ENCODE results near the gene SPEG. TPM values are rescaled to one million over a fixed set of nuclear protein-coding genes. Genes with fewer than 3 reads are reported as not detected.

Gene SPEG
- total and polyA plus RNA-seq, 4 experiments from 2014 or later, result 0.15 to 9.0 (median 4.5) TPM

DNA sequence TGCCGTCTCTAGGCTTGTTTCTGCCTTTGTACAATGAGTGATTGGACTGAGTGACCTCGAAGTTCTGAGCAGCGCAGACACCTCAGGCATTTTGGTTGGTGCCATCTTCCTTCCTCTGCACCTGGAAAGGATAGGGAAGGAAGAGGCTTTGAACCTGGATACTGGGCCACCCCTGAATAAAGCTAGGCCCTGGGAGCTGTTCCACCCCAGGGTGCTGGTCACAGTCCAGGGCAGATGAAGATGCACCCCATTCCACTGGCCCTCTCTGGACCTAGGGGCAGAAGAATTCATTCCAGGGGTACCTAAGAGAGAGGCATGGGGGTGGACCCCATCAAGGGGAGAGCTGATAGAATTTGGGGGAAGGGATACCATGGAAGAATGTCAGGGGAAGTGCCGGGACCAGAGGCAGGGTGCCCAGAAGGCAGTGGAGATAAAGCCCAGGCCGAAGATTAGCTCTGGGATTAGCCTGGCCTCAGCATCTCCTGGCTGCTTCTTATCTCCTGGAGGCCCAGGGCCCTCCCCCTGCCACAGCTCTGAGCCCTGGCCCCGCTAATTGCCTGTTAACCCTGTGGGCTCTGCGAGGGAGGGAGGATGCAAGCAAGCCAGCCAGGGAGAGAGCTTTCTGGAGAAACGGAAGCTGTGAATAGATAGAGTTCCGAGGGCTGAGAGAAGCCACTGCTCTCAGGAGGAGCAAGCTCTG is 91.0 kb downstream of the SPEG start:
- no peaks in the 10 kb centered on the region for H3K36me3 Mint-ChIP-seq
- no peak for DNase-seq
- H3K4me3 ChIP-seq (ENCODE audit: low read length in 2 of 2), result no peak overlapping the region
- H3K27ac ChIP-seq (ENCODE audit: low read depth, low read length), result no peak overlapping the region
- peaks cover 67 to 80% of the 10 kb centered on the region in 2 donors for H3K27me3 Mint-ChIP-seq
- intact Hi-C loops (cut with micrococcal nuclease), result no loop called here
- peaks cover 10% of the 10 kb centered on the region for H3K4me1 ChIP-seq (ENCODE audit: insufficient read depth, low read length)
- peaks cover 52% of the 10 kb centered on the region for H3K27me3 ChIP-seq (ENCODE audit: insufficient read depth, low read length)
- POLR2A ChIA-PET (ENCODE audit: partially characterized antibody), result no interaction called here
- H3K4me3 Mint-ChIP-seq, result no peak overlapping the region
- H3K9me3 ChIP-seq (ENCODE audit: control insufficient read depth in 1 of 2, low read length in 2 of 2), result no peaks in the 10 kb centered on the region
- peaks cover 8 to 20% (median 15%) of the 10 kb centered on the region in 4 donors for H3K4me1 Mint-ChIP-seq
- H3K9me3 Mint-ChIP-seq, result no peaks in the 10 kb centered on the region
- H3K36me3 ChIP-seq (ENCODE audit: insufficient read depth, low read length), result no peaks in the 10 kb centered on the region
- CTCF ChIA-PET (ENCODE audit: partially characterized antibody), result interaction anchor here (1.1 to 1.3 kb wide), 4 partner anchors 26 to 49 kb away, joined by 3 to 6 read pairs (median 4); partner anchors contain the start of gene GMPPA
- peak overlapping the region in 1 of 7 donors; percentile 33 for H3K27ac Mint-ChIP-seq

DNA sequence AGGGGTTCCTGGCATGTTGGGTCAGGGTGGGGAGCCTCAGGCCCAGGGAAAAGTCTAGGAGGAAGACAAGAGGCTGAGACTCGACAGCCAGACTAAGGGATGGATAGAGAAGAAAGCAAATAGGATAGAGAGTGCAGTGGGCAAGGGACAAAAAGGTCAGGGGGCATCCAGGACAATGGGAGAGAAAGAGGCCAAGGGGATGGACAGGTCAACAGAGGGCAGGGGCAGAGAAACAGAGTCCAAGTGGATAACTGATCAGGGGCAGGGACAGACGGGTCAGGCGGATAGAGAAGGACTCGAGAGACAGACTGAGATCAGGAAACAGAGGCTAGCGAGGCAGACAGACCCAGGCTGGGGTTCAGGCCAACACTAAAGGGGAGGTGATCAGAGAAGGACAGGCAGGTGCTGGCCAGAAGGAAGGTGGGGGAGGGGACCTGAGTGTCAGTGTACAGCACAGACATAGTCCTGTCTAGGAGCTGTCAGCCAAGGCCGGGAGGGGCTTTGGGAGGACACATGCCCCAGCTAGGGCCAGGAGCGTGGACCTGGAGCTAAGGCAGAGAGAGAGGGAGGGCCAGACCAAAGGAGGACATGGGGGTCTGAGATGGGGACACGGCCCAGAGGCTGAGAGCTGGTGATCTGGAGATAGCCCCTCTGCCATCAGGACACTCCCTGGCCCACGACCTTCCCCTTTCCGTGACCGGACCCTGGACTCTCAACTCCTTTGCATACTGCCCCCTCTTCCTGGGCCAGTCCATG is 91.9 kb downstream of the SPEG start:
- H3K4me1 Mint-ChIP-seq, result peaks cover 8 to 20% (median 12%) of the 10 kb centered on the region in 4 donors
- peaks cover 10% of the 10 kb centered on the region for H3K4me1 ChIP-seq (ENCODE audit: insufficient read depth, low read length)
- intact Hi-C loops (cut with micrococcal nuclease), result no loop called here
- H3K4me3 Mint-ChIP-seq, result no peak overlapping the region
- DNase-seq, result no peak
- H3K27me3 ChIP-seq (ENCODE audit: insufficient read depth, low read length), result peaks cover 50% of the 10 kb centered on the region
- H3K36me3 Mint-ChIP-seq, result no peaks in the 10 kb centered on the region
- no peak overlapping the region for H3K4me3 ChIP-seq (ENCODE audit: low read length in 2 of 2)
- no peak overlapping the region for H3K27ac ChIP-seq (ENCODE audit: low read depth, low read length)
- H3K9me3 Mint-ChIP-seq, result no peaks in the 10 kb centered on the region
- ChIA-PET POLR2A (ENCODE audit: partially characterized antibody) (no interaction called here), CTCF (ENCODE audit: partially characterized antibody) (interaction anchor here (1.0 to 6.5 kb wide), 11 partner anchors 15 to 124 kb away, joined by 3 to 160 read pairs (median 7); partner anchors contain the start of genes CHPF, GMPPA and TMEM198)
- H3K36me3 ChIP-seq (ENCODE audit: insufficient read depth, low read length), result no peaks in the 10 kb centered on the region
- H3K27me3 Mint-ChIP-seq, result peaks cover 68 to 78% of the 10 kb centered on the region in 2 donors
- no peaks in the 10 kb centered on the region for H3K9me3 ChIP-seq (ENCODE audit: control insufficient read depth in 1 of 2, low read length in 2 of 2)
- H3K27ac Mint-ChIP-seq, result peak overlapping the region in 1 of 7 donors; percentile 60

DNA sequence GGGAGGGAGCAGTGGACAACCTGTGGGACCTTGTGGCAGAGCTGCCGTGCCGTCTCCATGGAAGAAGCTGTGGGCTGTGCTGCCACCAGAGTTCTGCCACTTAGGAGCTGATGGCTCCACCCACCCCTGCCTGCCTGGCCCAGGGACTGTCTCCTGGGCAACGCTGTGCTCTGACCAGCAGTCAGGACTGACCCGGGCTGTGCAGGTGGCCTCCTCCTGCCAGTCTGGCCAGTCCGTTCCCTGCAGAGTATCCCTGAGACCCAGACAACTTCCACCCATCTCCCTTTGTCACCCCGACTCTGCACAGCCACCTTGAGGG is 92.4 kb downstream of the SPEG start:
- no peaks in the 10 kb centered on the region for H3K36me3 Mint-ChIP-seq
- intact Hi-C loops (cut with micrococcal nuclease), result no loop called here
- DNase-seq, result no peak
- CTCF ChIA-PET (ENCODE audit: partially characterized antibody), result interaction anchor here (1.0 to 6.5 kb wide), 9 partner anchors 14 to 124 kb away, joined by 3 to 160 read pairs (median 20); partner anchors contain the start of genes CHPF, GMPPA and TMEM198
- peaks cover 46% of the 10 kb centered on the region for H3K27me3 ChIP-seq (ENCODE audit: insufficient read depth, low read length)
- peaks cover 4 to 15% (median 7%) of the 10 kb centered on the region in 4 donors for H3K4me1 Mint-ChIP-seq
- no peaks in the 10 kb centered on the region for H3K9me3 Mint-ChIP-seq
- no peaks in the 10 kb centered on the region for H3K36me3 ChIP-seq (ENCODE audit: insufficient read depth, low read length)
- H3K4me3 ChIP-seq (ENCODE audit: low read length in 2 of 2), result no peak overlapping the region
- H3K27ac Mint-ChIP-seq, result peak overlapping the region in 1 of 7 donors; percentile 60
- H3K4me3 Mint-ChIP-seq, result no peak overlapping the region
- peaks cover 66 to 74% of the 10 kb centered on the region in 2 donors for H3K27me3 Mint-ChIP-seq
- POLR2A ChIA-PET (ENCODE audit: partially characterized antibody), result no interaction called here
- no peak overlapping the region for H3K27ac ChIP-seq (ENCODE audit: low read depth, low read length)
- H3K9me3 ChIP-seq (ENCODE audit: control insufficient read depth in 1 of 2, low read length in 2 of 2), result no peaks in the 10 kb centered on the region
- H3K4me1 ChIP-seq (ENCODE audit: insufficient read depth, low read length), result peaks cover 10% of the 10 kb centered on the region

DNA sequence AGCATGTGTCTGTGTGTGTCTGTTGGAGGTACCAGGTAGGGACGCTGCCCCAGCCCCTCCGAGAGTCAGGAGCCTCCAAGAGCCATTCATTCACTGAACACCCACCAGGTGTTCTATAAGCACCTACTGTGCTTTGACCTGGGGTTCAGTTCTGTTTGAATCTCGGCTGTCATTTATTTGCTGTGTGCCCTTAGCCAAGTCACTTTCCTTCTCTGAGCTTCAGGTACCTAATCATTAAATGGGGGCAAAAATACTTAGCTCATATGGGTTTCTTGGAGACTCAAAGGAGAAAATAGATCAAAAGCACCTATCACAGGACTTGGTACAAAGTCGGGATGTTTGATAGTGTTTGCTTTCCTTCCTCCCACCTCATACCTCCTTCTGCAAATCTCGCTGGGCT is 92.8 kb downstream of the SPEG start:
- no peak overlapping the region for H3K27ac Mint-ChIP-seq
- Histone ChIP-seq H3K27me3 (ENCODE audit: insufficient read depth, low read length) (peaks cover 46% of the 10 kb centered on the region), H3K4me3 (ENCODE audit: low read length in 2 of 2) (no peak overlapping the region), H3K9me3 (ENCODE audit: control insufficient read depth in 1 of 2, low read length in 2 of 2) (no peaks in the 10 kb centered on the region), H3K27ac (ENCODE audit: low read depth, low read length) (no peak overlapping the region), H3K36me3 (ENCODE audit: insufficient read depth, low read length) (no peaks in the 10 kb centered on the region), H3K4me1 (ENCODE audit: insufficient read depth, low read length) (peaks cover 10% of the 10 kb centered on the region)
- peaks cover 3 to 13% (median 5%) of the 10 kb centered on the region in 4 donors for H3K4me1 Mint-ChIP-seq
- H3K36me3 Mint-ChIP-seq, result no peaks in the 10 kb centered on the region
- CTCF ChIA-PET (ENCODE audit: partially characterized antibody), result interaction anchor here (0.8 to 6.5 kb wide), 12 partner anchors 14 to 125 kb away, joined by 3 to 160 read pairs (median 6); partner anchors contain the start of genes CHPF, GMPPA and TMEM198
- POLR2A ChIA-PET (ENCODE audit: partially characterized antibody), result interaction anchor here (1.0 kb wide), 1 partner anchor 31 kb away, joined by 3 read pairs; a partner anchor contains a TSS
- no peak overlapping the region for H3K4me3 Mint-ChIP-seq
- peaks cover 66 to 75% of the 10 kb centered on the region in 2 donors for H3K27me3 Mint-ChIP-seq
- H3K9me3 Mint-ChIP-seq, result no peaks in the 10 kb centered on the region
- intact Hi-C loops (cut with micrococcal nuclease), result no loop called here
- DNase-seq, result no peak

DNA sequence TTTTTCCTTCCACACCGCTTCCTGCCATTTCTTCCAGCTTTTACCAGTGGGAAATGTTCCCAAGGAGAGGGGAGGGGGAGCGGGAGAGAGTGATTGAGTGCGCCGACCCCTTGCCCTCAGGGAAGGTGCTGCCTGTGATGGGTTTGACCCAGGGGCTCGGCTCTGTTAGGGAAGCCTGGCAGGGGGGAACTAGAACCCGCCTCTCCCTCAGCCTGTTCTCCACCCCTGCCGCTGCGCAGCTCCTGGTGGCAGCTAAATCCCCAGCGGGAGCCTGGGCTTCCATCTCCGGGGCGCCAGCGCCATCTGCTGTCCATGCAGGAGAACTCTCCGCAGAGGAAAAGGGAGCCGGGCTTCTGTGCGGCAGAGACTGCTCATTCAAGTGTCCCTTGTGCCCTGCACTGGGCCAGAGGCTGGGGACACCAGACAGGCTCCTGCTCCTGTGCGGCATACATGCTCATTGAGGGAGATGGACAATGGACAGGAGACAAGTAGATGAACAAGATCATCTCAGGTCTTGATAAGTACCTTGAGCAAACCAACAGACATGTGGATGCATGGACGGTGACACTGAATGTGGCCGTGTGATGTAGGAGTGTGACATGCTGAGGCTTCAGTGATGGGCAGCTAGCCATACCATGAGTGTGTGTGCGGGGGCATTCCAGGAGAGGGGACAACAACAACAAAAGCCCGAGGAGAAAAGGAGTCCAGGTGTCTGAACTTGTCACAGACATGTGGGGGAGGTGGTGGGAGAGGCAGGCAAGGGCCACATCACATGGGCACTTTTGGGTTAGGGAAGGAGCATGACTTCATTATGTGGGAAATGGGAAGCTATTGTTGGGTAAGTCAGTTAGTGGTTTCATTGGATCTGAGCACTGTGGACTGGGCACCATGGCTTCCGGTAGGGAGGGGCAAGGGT is 95.7 kb downstream of the SPEG start:
- POLR2A ChIA-PET (ENCODE audit: partially characterized antibody), result interaction anchor here (0.5 to 1.3 kb wide), 7 partner anchors 17 to 365 kb away, joined by 3 to 5 read pairs (median 3); partner anchors contain the start of gene GMPPA
- H3K36me3 ChIP-seq (ENCODE audit: insufficient read depth, low read length), result no peaks in the 10 kb centered on the region
- H3K9me3 ChIP-seq (ENCODE audit: control insufficient read depth in 1 of 2, low read length in 2 of 2), result no peaks in the 10 kb centered on the region
- CTCF ChIA-PET (ENCODE audit: partially characterized antibody), result interaction anchor here (0.7 to 6.5 kb wide), 32 partner anchors 10 to 550 kb away, joined by 3 to 160 read pairs (median 7); partner anchors contain the start of genes CHPF, DNPEP, GMPPA and TMEM198
- H3K9me3 Mint-ChIP-seq, result no peaks in the 10 kb centered on the region
- no peaks in the 10 kb centered on the region for H3K4me1 ChIP-seq (ENCODE audit: insufficient read depth, low read length)
- H3K4me3 ChIP-seq (ENCODE audit: low read length in 2 of 2), result no peak overlapping the region
- intact Hi-C loops (cut with micrococcal nuclease), result loop anchor here (1.0 kb wide), 6 partner anchors 20 to 370 kb away; partner anchors contain the start of gene NHEJ1
- peaks cover 26% of the 10 kb centered on the region for H3K27me3 ChIP-seq (ENCODE audit: insufficient read depth, low read length)
- H3K27ac Mint-ChIP-seq, result peak overlapping the region in 1 of 7 donors; percentile 41
- H3K4me3 Mint-ChIP-seq, result no peak overlapping the region
- H3K27ac ChIP-seq (ENCODE audit: low read depth, low read length), result no peak overlapping the region
- DNase-seq, result peak; percentile 79 to 84 (median 81)
- H3K36me3 Mint-ChIP-seq, result no peaks in the 10 kb centered on the region
- peaks cover 53 to 66% of the 10 kb centered on the region in 2 donors for H3K27me3 Mint-ChIP-seq
- peaks cover 0 to 7% (median 0%) of the 10 kb centered on the region in 4 donors for H3K4me1 Mint-ChIP-seq

DNA sequence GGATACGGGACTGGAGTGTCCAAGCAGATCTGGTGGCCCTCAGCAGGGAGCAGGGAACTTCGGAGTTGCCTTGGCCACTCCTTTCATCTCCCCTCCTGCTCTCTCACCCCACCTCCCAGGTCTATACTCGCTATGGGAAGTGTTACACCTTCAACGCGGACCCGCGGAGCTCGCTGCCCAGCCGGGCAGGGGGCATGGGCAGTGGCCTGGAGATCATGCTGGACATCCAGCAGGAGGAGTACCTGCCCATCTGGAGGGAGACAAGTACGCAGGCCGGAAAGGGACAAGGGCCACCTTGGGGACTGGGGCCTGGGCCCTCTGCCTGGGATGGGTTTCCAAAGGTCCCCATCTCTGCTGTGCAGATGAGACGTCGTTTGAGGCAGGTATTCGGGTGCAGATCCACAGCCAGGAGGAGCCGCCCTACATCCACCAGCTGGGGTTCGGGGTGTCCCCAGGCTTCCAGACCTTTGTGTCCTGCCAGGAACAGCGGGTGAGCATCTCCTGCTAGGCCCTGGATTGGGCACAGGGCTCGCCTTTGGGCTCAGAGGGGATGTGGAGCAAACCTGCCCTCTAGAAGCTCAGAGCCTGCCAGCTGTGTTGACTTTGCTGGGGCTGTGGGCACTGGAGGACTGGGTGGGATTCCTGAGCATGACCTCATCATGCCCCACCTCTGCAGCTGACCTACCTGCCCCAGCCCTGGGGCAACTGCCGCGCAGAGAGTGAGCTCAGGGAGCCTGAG is 97.2 kb downstream of the SPEG start:
- intact Hi-C loops (cut with micrococcal nuclease), result no loop called here
- ChIA-PET POLR2A (ENCODE audit: partially characterized antibody) (no interaction called here), CTCF (ENCODE audit: partially characterized antibody) (interaction anchor here (1.1 to 6.5 kb wide), 7 partner anchors 9 to 129 kb away, joined by 3 to 160 read pairs (median 57); partner anchors contain the start of genes CHPF, GMPPA and TMEM198)
- DNase-seq, result no peak
- Histone ChIP-seq H3K4me1 (ENCODE audit: insufficient read depth, low read length) (no peaks in the 10 kb centered on the region), H3K27me3 (ENCODE audit: insufficient read depth, low read length) (peaks cover 26% of the 10 kb centered on the region), H3K36me3 (ENCODE audit: insufficient read depth, low read length) (no peaks in the 10 kb centered on the region), H3K27ac (ENCODE audit: low read depth, low read length) (no peak overlapping the region), H3K9me3 (ENCODE audit: control insufficient read depth in 1 of 2, low read length in 2 of 2) (no peaks in the 10 kb centered on the region), H3K4me3 (ENCODE audit: low read length in 2 of 2) (no peak overlapping the region)
- H3K4me1 Mint-ChIP-seq, result peaks cover 0 to 7% (median 0%) of the 10 kb centered on the region in 4 donors
- H3K4me3 Mint-ChIP-seq, result no peak overlapping the region
- no peaks in the 10 kb centered on the region for H3K9me3 Mint-ChIP-seq
- no peaks in the 10 kb centered on the region for H3K36me3 Mint-ChIP-seq
- peaks cover 43 to 56% of the 10 kb centered on the region in 2 donors for H3K27me3 Mint-ChIP-seq
- H3K27ac Mint-ChIP-seq, result no peak overlapping the region
